WTC11 (cell line): ENCODE results near the gene CLUH.

ENCODE experiments used
- CREB1 ChIP-seq: sonication (generic); formaldehyde crosslinking; IDR thresholded peaks from 2 replicates; pipeline ENCODE4 v1.8.0; 2023; ENCODE audit warnings: mild to moderate bottlenecking, missing genetic modification reagents
- CTCF ChIP-seq: fragments of 200-600 bp; IDR thresholded peaks from 2 replicates; pipeline ENCODE4 v1.8.0; 2022; ENCODE audit warnings: antibody characterized with exemption
- ELF4 ChIP-seq: sonication (generic); formaldehyde crosslinking; IDR thresholded peaks from 2 replicates; pipeline ENCODE4 v1.8.1; 2022; ENCODE audit warnings: low read depth, mild to moderate bottlenecking, moderate library complexity, missing genetic modification reagents
- MAX ChIP-seq: sonication (generic); formaldehyde crosslinking; IDR thresholded peaks from 2 replicates; pipeline ENCODE4 v1.8.0; 2022; ENCODE audit warnings: mild to moderate bottlenecking, missing genetic modification reagents
- PREB ChIP-seq: sonication (generic); formaldehyde crosslinking; IDR thresholded peaks from 2 replicates; pipeline ENCODE4 v1.8.1; 2022; ENCODE audit warnings: mild to moderate bottlenecking, missing genetic modification reagents, moderate library complexity, borderline replicate concordance
- SMAD4 ChIP-seq: sonication (generic); formaldehyde crosslinking; IDR thresholded peaks from 2 replicates; pipeline ENCODE4 v1.8.0; 2022; ENCODE audit warnings: mild to moderate bottlenecking, missing genetic modification reagents

- TF ChIP-seq MAX = peak; percentile 92; the same call in 1 of the 2 replicates
- no peak for TF ChIP-seq CTCF
- TF ChIP-seq PREB (CRISPR knock-in tag) = no peak
- TF ChIP-seq SMAD4 (CRISPR knock-in tag) = no peak
- 0 out of 2 replicates have a peak, but pooled peaks have one; percentile 21 for TF ChIP-seq ELF4 (CRISPR knock-in tag)
- TF ChIP-seq CREB1 (CRISPR knock-in tag) = no peak
Observed at GRCh38 chr17:2724784-2725164, 13.2 kb upstream of the CLUH start.
